Heart right ventricle (tissue), 16 donors: ENCODE measurements around the gene CAMK2A. TPM values are rescaled to one million over a fixed set of nuclear protein-coding genes. Genes with fewer than 3 reads are reported as not detected.

Experiments used
- ATAC-seq, 8 donors: fragments of 200-7000 bp; cut with Tn5 transposase; one replicate each; pipeline ENCODE4 v1.9.1; 2020; ENCODE audit warnings: mild to moderate bottlenecking in 8 of 8, moderate library complexity in 8 of 8, moderate number of reproducible peaks in 1 of 8
- DNase-seq, 2 donors: peaks; one replicate each; pipeline ENCODE4 v3.0.0-alpha.2; 2020
- H3K27ac ChIP-seq, 10 donors: fragments of 200-600 bp; sonication (generic) in 2 of 10; one replicate each; pipeline versions ENCODE4 v1.5.0 to v1.8.0; 2020 to 2022; ENCODE audit warnings: mild to moderate bottlenecking in 3 of 10
- H3K27me3 ChIP-seq, 7 donors: fragments of 200-600 bp; one replicate each; pipeline ENCODE4 v1.8.0; 2021 to 2022; ENCODE audit warnings: mild to moderate bottlenecking in 2 of 7
- H3K36me3 ChIP-seq, 9 donors: fragments of 200-600 bp; sonication (generic) in 1 of 9; one replicate each; pipeline versions ENCODE4 v1.5.0 to v1.8.0; 2020 to 2022; ENCODE audit warnings: mild to moderate bottlenecking in 2 of 9
- H3K4me1 ChIP-seq, 9 donors: fragments of 200-600 bp; sonication (generic) in 1 of 9; one replicate each; pipeline versions ENCODE4 v1.5.0 to v1.8.0; 2020 to 2022; ENCODE audit warnings: mild to moderate bottlenecking in 4 of 9
- H3K4me3 ChIP-seq, 10 donors: fragments of 200-600 bp; sonication (generic) in 2 of 10; one replicate each; pipeline versions ENCODE4 v1.5.0 to v1.8.0; 2020 to 2022; ENCODE audit warnings: mild to moderate bottlenecking in 7 of 10, moderate library complexity in 2 of 10
- H3K9me3 ChIP-seq, 11 donors: fragments of 200-600 bp in 10 of 11; sonication (generic) in 2 of 11; one replicate each; pipeline versions ENCODE4 v1.5.0 to v1.8.0; 2013 to 2022; ENCODE audit warnings: mild to moderate bottlenecking in 2 of 11, control low read depth in 1 of 11, moderate library complexity in 1 of 11
- CTCF ChIP-seq, 9 donors: fragments of 200-600 bp; sonication (generic) in 2 of 9; IDR thresholded peaks; one replicate each; pipeline versions ENCODE4 v1.5.0 to v1.8.0; 2021 to 2022; ENCODE audit warnings: antibody characterized with exemption in 9 of 9, mild to moderate bottlenecking in 5 of 9, moderate library complexity in 1 of 9
- WGBS, 2 donors: extraction: QIAGEN DNeasy Blood & Tissue Kit; methylation state at CpG; one replicate each; pipeline ENCODE4 v1.1.7; 2013; ENCODE audit warnings: inconsistent platforms in 1 of 2; 5-methylcytosine and 5-hydroxymethylcytosine counted together
- intact Hi-C, 10 donors: fragments of 100-400 bp; cut with DNase I; formaldehyde crosslinking; loops; one replicate each; pipeline versions ENCODE4 v1.11.1 to v1.14.2; 2022
- polyA plus RNA-seq, 2 donors: library from polyadenylated mRNA; stranded (reverse); fragments of 200-250 nt; gene quantifications; one replicate each; pipeline ENCODE4 v1.2.3, GENCODE V29; 2013
- total RNA-seq, 10 donors: library from RNA; stranded (reverse); fragmentation: NEBNext Ultra II Directional in 3 of 10; extraction: Animal tissue kit (Norgen Biotek cat#: 25700) in 3 of 10; gene quantifications; one replicate each; pipeline versions ENCODE4 v1.2.1 to v1.2.4, GENCODE V29; 2021 to 2023
- donor health status: Arrhythmogenic right ventricular cardiomyopathy.
- donor health status: ischemic (EF 13 %, LVEDD 7.1; RV severe dilation, severe dysfunction).
- donor health status: healthy with polysubstance abuse.
- donor health status: DM: no; HTN: yes; CAD: no.
- donor health status: DM: no; HTN: no; CAD: no.
- donor health status: ischemic (EF 25% LVEDD 6.9; RV normal size, moderate dysfunction).
- donor health status: ischemic (EF 25% LVEDD 5.7; RV mildly dilated, moderate dysfunction).
- donor health status: healthy.
- donor health status: DM: yes; HTN: yes; CAD: no.
- donor health status: Ischemic cardiomyopathy.
- donor health status: ischemic (EF 35%, LVEDD 5.7; RV mildly dilated, moderate dysfunction).
- donor health status: nonischemic (EF 11% LVEDD 7.7; RV severe dilation, severe dysfunction).
- donor health status: DM: yes; HTN: yes; CAD: no.
- donor health status: PGD.
- donor health status: ischemic (EF 29% LVEDD 5.4; RV normal size, mild dysfunction).
- donor health status: nonischemic (EF 23%, LVEDD 6.1; RV moderate dilation, normal function).

The CAMK2A gene
- total and polyA plus RNA-seq, 12 donors: 1.2 to 25.7 (median 17.9) TPM

GRCh38 chr5:150208187-150209098 lies 81.1 kb downstream of the CAMK2A start:
- peaks cover 0 to 7% (median 0%) of the 10 kb centered on the region in 7 donors for H3K27me3 ChIP-seq
- TF ChIP-seq CTCF (IDR thresholded peaks at IDR 0.05): no peak
- no peak for DNase-seq
- peaks cover 0 to 25% (median 10%) of the 10 kb centered on the region in 9 donors for H3K4me1 ChIP-seq
- 72 to 78% methylated on average over 19 of the region's 19 CpGs for WGBS, 2 donors
- ATAC-seq: peak in 4 of 8 donors; percentile 20 to 53 (median 38)
- no peak overlapping the region for H3K4me3 ChIP-seq
- no peaks in the 10 kb centered on the region for H3K36me3 ChIP-seq
- peak overlapping the region in 1 of 10 donors; percentile 47 for H3K27ac ChIP-seq
- intact Hi-C loops: no loop called here
- no peaks in the 10 kb centered on the region for H3K9me3 ChIP-seq

- Histone ChIP-seq H3K36me3 (no peaks in the 10 kb centered on the region), H3K27ac (no peak overlapping the region), H3K9me3 (no peaks in the 10 kb centered on the region), H3K27me3 (peaks cover 0 to 7% (median 0%) of the 10 kb centered on the region in 7 donors), H3K4me3 (no peak overlapping the region), H3K4me1 (peaks cover 0 to 18% (median 8%) of the 10 kb centered on the region in 9 donors)
- ATAC-seq: no peak
- TF ChIP-seq CTCF (IDR thresholded peaks at IDR 0.05): no peak
- WGBS, 2 donors: 94% methylated on average over 6 of the region's 6 CpGs
- DNase-seq: no peak
- intact Hi-C loops: no loop called here
Observed at GRCh38 chr5:150206779-150207115, 82.8 kb downstream of the CAMK2A start.

- no peak for ATAC-seq
- no peaks in the 10 kb centered on the region for H3K9me3 ChIP-seq
- H3K27ac ChIP-seq: no peak overlapping the region
- no peak overlapping the region for H3K4me3 ChIP-seq
- H3K27me3 ChIP-seq: peaks cover 0 to 7% (median 0%) of the 10 kb centered on the region in 7 donors
- intact Hi-C loops: no loop called here
- no peaks in the 10 kb centered on the region for H3K36me3 ChIP-seq
- 86 to 87% methylated on average over 6 of the region's 6 CpGs for WGBS, 2 donors
- peaks cover 0 to 14% (median 3%) of the 10 kb centered on the region in 9 donors for H3K4me1 ChIP-seq
- DNase-seq: no peak
- no peak for TF ChIP-seq CTCF (IDR thresholded peaks at IDR 0.05)
Observed at GRCh38 chr5:150206098-150206778, 83.3 kb downstream of the CAMK2A start.

- Histone ChIP-seq H3K27me3 (peaks cover 0 to 7% (median 0%) of the 10 kb centered on the region in 7 donors), H3K9me3 (no peaks in the 10 kb centered on the region), H3K36me3 (no peaks in the 10 kb centered on the region), H3K4me1 (peaks cover 0 to 12% (median 0%) of the 10 kb centered on the region in 9 donors), H3K4me3 (no peak overlapping the region), H3K27ac (no peak overlapping the region)
- TF ChIP-seq CTCF (IDR thresholded peaks at IDR 0.05): no peak
- 87 to 89% methylated on average over 12 to 13 of the region's 13 CpGs for WGBS, 2 donors
- no peak for DNase-seq
- no peak for ATAC-seq
- intact Hi-C loops: no loop called here
Observed at GRCh38 chr5:150204590-150204960, 85.0 kb downstream of the CAMK2A start.
